GM12878 (cell line): Measurements from ENCODE around the gene STON2. TPM values are rescaled to one million over a fixed set of nuclear protein-coding genes. Genes with fewer than 3 reads are reported as not detected.

Experiments used
- ATAC-seq: fragments of 200-7000 bp; cut with Tn5 transposase; 3 replicates; pipeline ENCODE4 v1.9.1; 2020; ENCODE audit warnings: mild to moderate bottlenecking, moderate library complexity
- BruUV-seq: library from RNA; stranded (reverse); fragments of 400-500 nt; replicated peaks from 2 replicates; lab custom pipeline; 2021; lab: Mats Ljungman, UMichigan
- CTCF ChIA-PET: fragments of 300-600 bp; sonication (Branson Sonifier 250); formaldehyde crosslinking; extraction: SDS; loops from one replicate; lab custom pipeline; 2021; ENCODE audit warnings: inconsistent platforms; lab: Yijun Ruan, JAX
- POLR2A ChIA-PET: fragments of 350-600 bp; formaldehyde crosslinking; extraction: SDS; loops from one replicate; lab custom pipeline; 2021; ENCODE audit warnings: inconsistent platforms; lab: Charles Lee
- RAD21 ChIA-PET: fragments of 300-600 bp; sonication (Branson Sonifier 250); formaldehyde crosslinking; loops from one replicate; lab custom pipeline; 2023; ENCODE audit warnings: antibody characterized with exemption; ENCODE audit not compliant: unreplicated experiment; lab: Charles Lee
- SMC1A ChIA-PET: fragments of 300-600 bp; sonication (Branson Sonifier 250); formaldehyde crosslinking; loops from one replicate; lab custom pipeline; 2023; ENCODE audit not compliant: unreplicated experiment, uncharacterized antibody; lab: Charles Lee
- DNase-seq: peaks from one replicate; pipeline ENCODE4 v3.0.0-alpha.2; 2011; ENCODE audit warnings: low read depth, low spot score
- FAIRE-seq: peaks from 3 replicates; lab custom pipeline; 2011; peaks lifted over from hg19 to GRCh38; lab: Jason Lieb, UNC
- H2AFZ ChIP-seq: 2 replicates; pipeline ENCODE4 v1.6.0; 2011; ENCODE audit warnings: low read depth, low read length, control low read depth; ENCODE audit not compliant: control insufficient read depth
- H3K27ac ChIP-seq: 2 replicates; pipeline ENCODE4 v1.5.1; 2011; ENCODE audit warnings: control low read depth; ENCODE audit not compliant: control insufficient read depth, insufficient read depth
- H3K27me3 ChIP-seq, 2 experiments: replicated peaks in 1 of 2; 2 replicates each; pipeline versions ENCODE4 v1.6.0 to v1.6.1; 2011; ENCODE audit warnings: low read length in 1 of 2; ENCODE audit not compliant: control insufficient read depth in 2 of 2, insufficient read depth in 2 of 2
- H3K36me3 ChIP-seq, 2 experiments: 2 replicates each; pipeline ENCODE4 v1.5.1; 2011; ENCODE audit warnings: low read length in 1 of 2; ENCODE audit not compliant: control insufficient read depth in 2 of 2, insufficient read depth in 2 of 2
- H3K4me1 ChIP-seq: 2 replicates; pipeline ENCODE4 v1.6.1; 2011; ENCODE audit warnings: mild to moderate bottlenecking, low read length, moderate library complexity, mixed read lengths; ENCODE audit not compliant: control insufficient read depth, insufficient read depth
- H3K4me2 ChIP-seq: 2 replicates; pipeline ENCODE4 v1.6.0; 2011; ENCODE audit warnings: control low read depth; ENCODE audit not compliant: control insufficient read depth, insufficient read depth
- H3K4me3 ChIP-seq: fragments of 200-600 bp; sonication (generic); 2 replicates; pipeline ENCODE4 v1.5.1; 2016
- H3K79me2 ChIP-seq: 2 replicates; pipeline ENCODE4 v1.6.0; 2011; ENCODE audit warnings: low read length; ENCODE audit not compliant: control insufficient read depth, insufficient read depth
- H3K9ac ChIP-seq: 2 replicates; pipeline ENCODE4 v1.8.0; 2011; ENCODE audit warnings: low read length, control low read depth, mixed read lengths; ENCODE audit not compliant: control insufficient read depth, insufficient read depth
- H3K9me3 ChIP-seq: replicated peaks from 3 replicates; pipeline ENCODE4 v1.5.1; 2011; ENCODE audit warnings: mild to moderate bottlenecking, low read length; ENCODE audit not compliant: control insufficient read depth, insufficient read depth
- H4K20me1 ChIP-seq: 2 replicates; pipeline ENCODE4 v1.6.0; 2011; ENCODE audit not compliant: control insufficient read depth, insufficient read depth
- BRCA1 ChIP-seq: IDR thresholded peaks from 2 replicates; pipeline ENCODE4 v1.6.1; 2011; ENCODE audit warnings: low read depth, low read length, improper control_type of control experiment
- CBFB ChIP-seq: IDR thresholded peaks from 2 replicates; pipeline ENCODE4 v1.6.1; 2016; ENCODE audit warnings: antibody characterized with exemption, low read depth
- CHD1 ChIP-seq: IDR thresholded peaks from 2 replicates; pipeline ENCODE4 v1.6.1; 2012; ENCODE audit warnings: low read depth, low read length, improper control_type of control experiment
- CREM ChIP-seq: IDR thresholded peaks from 2 replicates; pipeline ENCODE4 v1.6.1; 2014; ENCODE audit warnings: antibody characterized with exemption, low read depth
- EED ChIP-seq: sonication (generic); IDR thresholded peaks from 2 replicates; pipeline ENCODE4 v1.6.1; 2016; ENCODE audit warnings: antibody characterized with exemption, low read depth
- EP300 ChIP-seq, 2 experiments: fragments of 150-350 bp in 1 of 2; IDR thresholded peaks; 2 replicates each; pipeline ENCODE4 v1.6.1; 2011 to 2012; ENCODE audit warnings: low read depth in 2 of 2, low read length in 2 of 2, borderline replicate concordance in 1 of 2, improper control_type of control experiment in 1 of 2, inconsistent platforms in 1 of 2; ENCODE audit not compliant: control insufficient read depth in 1 of 2
- ETV6 ChIP-seq, 2 experiments: fragments of 450-650 bp in 1 of 2; IDR thresholded peaks in 1 of 2; conservative IDR thresholded peaks in 1 of 2; 2 replicates each; pipeline ENCODE4 v1.6.1; 2014; ENCODE audit warnings: antibody characterized with exemption in 1 of 2, borderline replicate concordance in 1 of 2, low read depth in 1 of 2, mild to moderate bottlenecking in 1 of 2, moderate library complexity in 1 of 2
- EZH2 ChIP-seq: IDR thresholded peaks from 2 replicates; pipeline ENCODE4 v1.6.1; 2012; ENCODE audit warnings: low read depth, mild to moderate bottlenecking, control low read depth, inconsistent platforms, low read length, borderline replicate concordance; ENCODE audit not compliant: control insufficient read depth
- FOXM1 ChIP-seq: IDR thresholded peaks from 2 replicates; pipeline ENCODE4 v1.6.1; 2012; ENCODE audit warnings: low read depth, mild to moderate bottlenecking, inconsistent platforms, low read length, moderate library complexity
- HDAC2 ChIP-seq: fragments of 200-600 bp; sonication (generic); IDR thresholded peaks from 2 replicates; pipeline ENCODE4 v1.6.1; 2017
- JUNB ChIP-seq: IDR thresholded peaks from 2 replicates; pipeline ENCODE4 v1.6.1; 2016; ENCODE audit warnings: antibody characterized with exemption, mild to moderate bottlenecking
- MEF2B ChIP-seq: fragments of 450-650 bp; IDR thresholded peaks from 2 replicates; pipeline ENCODE4 v1.6.1; 2018; ENCODE audit warnings: mild to moderate bottlenecking, moderate library complexity; ENCODE audit not compliant: partially characterized antibody, poor library complexity, severe bottlenecking
- MXI1 ChIP-seq: fragments of 150-350 bp; IDR thresholded peaks from 2 replicates; pipeline ENCODE4 v1.6.1; 2011; ENCODE audit warnings: low read depth, mild to moderate bottlenecking, inconsistent platforms, low read length, improper control_type of control experiment
- POU2F2 ChIP-seq: IDR thresholded peaks from 3 replicates; pipeline ENCODE4 v1.6.1; 2011; ENCODE audit warnings: low read depth, mild to moderate bottlenecking, low read length, borderline replicate concordance
- RELA ChIP-seq: fragments of 450-650 bp; IDR thresholded peaks from 2 replicates; pipeline ENCODE4 v1.8.0; 2014; ENCODE audit warnings: borderline replicate concordance; ENCODE audit not compliant: partially characterized antibody
- SKIL ChIP-seq: fragments of 450-650 bp; IDR thresholded peaks from 2 replicates; pipeline ENCODE4 v1.6.1; 2017; ENCODE audit warnings: mild to moderate bottlenecking, low read depth, inconsistent platforms; ENCODE audit not compliant: poor library complexity, severe bottlenecking
- SMAD1 ChIP-seq: fragments of 450-650 bp; IDR thresholded peaks from 2 replicates; pipeline ENCODE4 v1.6.1; 2018; ENCODE audit warnings: mild to moderate bottlenecking, low read depth; ENCODE audit not compliant: partially characterized antibody
- SP1 ChIP-seq: IDR thresholded peaks from one replicate; pipeline ENCODE4 v1.6.1; 2011; ENCODE audit warnings: low read depth, low read length
- SREBF2 ChIP-seq: IDR thresholded peaks from 2 replicates; pipeline ENCODE4 v1.6.1; 2012; ENCODE audit warnings: mild to moderate bottlenecking, low read length
- TARDBP ChIP-seq: IDR thresholded peaks from 2 replicates; pipeline ENCODE4 v1.6.1; 2016; ENCODE audit warnings: borderline replicate concordance
- WRNIP1 ChIP-seq: IDR thresholded peaks from 2 replicates; pipeline ENCODE4 v1.6.1; 2011; ENCODE audit warnings: low read depth, low read length, improper control_type of control experiment, borderline replicate concordance
- ZBED1 ChIP-seq: IDR thresholded peaks from 2 replicates; pipeline ENCODE4 v1.6.1; 2016; ENCODE audit warnings: borderline replicate concordance
- WGBS: methylation state at CpG from one replicate; pipeline ENCODE4 v1.1.6; 2016; ENCODE audit warnings: low lambda C conversion rate; ENCODE audit not compliant: insufficient replicate concordance, insufficient coverage; ENCODE audit errors: missing lambda C conversion rate; 5-methylcytosine and 5-hydroxymethylcytosine counted together
- in situ Hi-C: fragments of 300-500 bp; cut with MboI; formaldehyde crosslinking; loops from 9 replicates; pipeline ENCODE4 v1.14.3; 2018; ENCODE audit warnings: mixed read lengths
- intact Hi-C: fragments of 100-400 bp; cut with micrococcal nuclease; formaldehyde crosslinking; loops from one replicate; pipeline ENCODE4 v1.14.2; 2022; ENCODE audit not compliant: unreplicated experiment
- polyA plus RNA-seq, 11 experiments: library from polyadenylated mRNA; depleted of rRNA in 4 of 11; unstranded in 6 of 11; stranded (reverse) in 5 of 11; fragments of >200 nt; fragmentation: Nextera tagmentation in 4 of 11; fragmentation: Illumina TruSeq in 1 of 11; extraction: Ambion mirVana in 4 of 11; extraction: Trizol in 1 of 11; gene quantifications; 1 replicate in 1 of 11; 2 replicates in 10 of 11; pipeline versions ENCODE4 v1.2.1 to v1.2.3, GENCODE V29; 2011 to 2016; ENCODE audit warnings: inconsistent platforms in 2 of 11, missing spikeins in 2 of 11, low read depth in 1 of 11
- total RNA-seq, 4 experiments: library from RNA; depleted of rRNA in 3 of 4; stranded (reverse); fragments of >200 nt in 3 of 4; fragmentation: Illumina TruSeq in 1 of 4; extraction: Trizol in 1 of 4; gene quantifications; 2 replicates each; pipeline versions ENCODE4 v1.2.1 to v1.2.3, GENCODE V29; 2013 to 2021

The STON2 gene
- total and polyA plus RNA-seq, 10 of the 15 experiments (the other 5 are each of a cell fraction or from before 2014, with no cell fraction given), result 0.03 to 0.13 (median 0.03) TPM; not detected in 7

- TF ChIP-seq FOXM1 (no peak; the same call in 1 of the 2 replicates), SP1 (peak; percentile 46), RELA (peak; percentile 29)
Observed at GRCh38 chr14:81220830-81221578, 179.1 kb downstream of the STON2 start, which contains the start of gene GTF2A1 (continued).

- Histone ChIP-seq H3K9ac (peak overlapping the region; percentile 98), H3K79me2 (peaks cover 44% of the 10 kb centered on the region), H3K4me3 (peak overlapping the region; percentile 85), H3K9me3 (peaks cover 2% of the 10 kb centered on the region; the same call in 1 of the 3 replicates), H4K20me1 (no peaks in the 10 kb centered on the region), H3K36me3 (peaks cover 0 to 7% of the 10 kb centered on the region in 2 experiments; a peak in 3 of 4 replicates), H3K4me1 (0 out of 2 replicates have a peak, but pooled peaks cover 3% of the 10 kb centered on the region), H3K27me3 (no peaks in the 10 kb centered on the region), H3K27ac (peak overlapping the region; percentile 66), H2AFZ (no peak overlapping the region), H3K4me2 (0 out of 2 replicates have a peak overlapping the region, but pooled peaks have one; percentile 2)
- ChIA-PET SMC1A (interaction anchor here (0.8 to 1.8 kb wide), 2 partner anchors 15 to 233 kb away, joined by 4 to 7 read pairs; no protein-coding TSS in a partner anchor), CTCF (no interaction called here), POLR2A (interaction anchor here (0.6 to 2.1 kb wide), 14 partner anchors 15 to 854 kb away, joined by 3 to 8 read pairs (median 4); partner anchors contain the start of genes CEP128 and SEL1L), RAD21 (interaction anchor here (0.7 to 1.6 kb wide), 3 partner anchors 8 to 50 kb away, joined by 3 to 4 read pairs (median 3); no protein-coding TSS in a partner anchor)
- intact Hi-C loops, result loop anchor here (2.0 kb wide), 1 partner anchor 250 kb away; no protein-coding TSS in a partner anchor
- ATAC-seq, result no peak
- WGBS, result 0% methylated on average over 5 of the region's 13 CpGs
- DNase-seq, result no peak
- no peak for FAIRE-seq
- no TSS peak for BruUV-seq
- in situ Hi-C loops, result no loop called here
- TF ChIP-seq JUNB (peak; percentile 10; the same call in 1 of the 2 replicates), SREBF2 (0 out of 2 replicates have a peak, but pooled peaks have one; percentile 13), CBFB (peak; percentile 88; the same call in 1 of the 2 replicates), ETV6 (conservative IDR thresholded peaks at IDR 0.05 in 1 of 2, IDR thresholded peaks at IDR 0.05 in 1 of 2; ENCODE audit: borderline replicate concordance in 1 of 2, low read depth in 1 of 2) (no peak), MEF2B (no peak), SMAD1 (no peak), CREM (no peak), EZH2 (no peak), EP300 (IDR thresholded peaks at IDR 0.05; ENCODE audit: borderline replicate concordance in 1 of 2, control insufficient read depth in 1 of 2, low read depth in 2 of 2, low read length in 2 of 2) (no peak), SKIL (no peak), ZBED1 (no peak), TARDBP (0 out of 2 replicates have a peak, but pooled peaks have one; percentile 57), POU2F2 (peak; percentile 99; the same call in 1 of the 3 replicates), MXI1 (no peak), EED (no peak), CHD1 (peak; percentile 91; the same call in 1 of the 2 replicates), WRNIP1 (no peak), HDAC2 (no peak), BRCA1 (no peak)
Observed at GRCh38 chr14:81220580-81220829, 179.6 kb downstream of the STON2 start.
